ENCODE data around the gene HEMK1.

The HEMK1 gene

GRCh38 chr3:50587806-50588758, 18.8 kb downstream of the HEMK1 start:
- H3K79me2 ChIP-seq (ENCODE audit: insufficient read depth, low read depth): no peaks in the 10 kb centered on the region
- no peak overlapping the region for H3K4me2 ChIP-seq
- H3K4me1 ChIP-seq (ENCODE audit: low read depth, poor library complexity, severe bottlenecking): peaks cover 11% of the 10 kb centered on the region
- TF ChIP-seq CTCF (conservative IDR thresholded peaks at IDR 0.05; ENCODE audit: low read depth, low read length): no peak
- H4K20me1 ChIP-seq (ENCODE audit: insufficient read depth): no peaks in the 10 kb centered on the region
- no peak overlapping the region for H3K9ac ChIP-seq
- H3K27me3 ChIP-seq (ENCODE audit: insufficient read depth, low read depth): no peaks in the 10 kb centered on the region
- no peak overlapping the region for H3K27ac ChIP-seq
- H2AFZ ChIP-seq (ENCODE audit: low read depth): no peak overlapping the region
- no peak overlapping the region for H3K4me3 ChIP-seq (IDR thresholded peaks at IDR 0.05; ENCODE audit: insufficient read depth, low read depth, low read length)
- H3K36me3 ChIP-seq (ENCODE audit: insufficient read depth): no peaks in the 10 kb centered on the region

- H3K27me3 ChIP-seq (ENCODE audit: insufficient read depth, low read depth): no peaks in the 10 kb centered on the region
- no peak overlapping the region for H3K27ac ChIP-seq
- H3K4me2 ChIP-seq: no peak overlapping the region
- H2AFZ ChIP-seq (ENCODE audit: low read depth): no peak overlapping the region
- TF ChIP-seq CTCF (conservative IDR thresholded peaks at IDR 0.05; ENCODE audit: low read depth, low read length): no peak
- H3K4me3 ChIP-seq (IDR thresholded peaks at IDR 0.05; ENCODE audit: insufficient read depth, low read depth, low read length): no peak overlapping the region
- no peaks in the 10 kb centered on the region for H3K36me3 ChIP-seq (ENCODE audit: insufficient read depth)
- no peaks in the 10 kb centered on the region for H4K20me1 ChIP-seq (ENCODE audit: insufficient read depth)
- peaks cover 11% of the 10 kb centered on the region for H3K4me1 ChIP-seq (ENCODE audit: low read depth, poor library complexity, severe bottlenecking)
- H3K79me2 ChIP-seq (ENCODE audit: insufficient read depth, low read depth): no peaks in the 10 kb centered on the region
- no peak overlapping the region for H3K9ac ChIP-seq
These were observed 19.6 kb downstream of the HEMK1 start for GRCh38 chr3:50588759-50589433.

GRCh38 chr3:50591196-50591741, 21.9 kb downstream of the HEMK1 start:
- H3K27me3 ChIP-seq (ENCODE audit: insufficient read depth, low read depth): no peaks in the 10 kb centered on the region
- no peaks in the 10 kb centered on the region for H3K79me2 ChIP-seq (ENCODE audit: insufficient read depth, low read depth)
- no peaks in the 10 kb centered on the region for H4K20me1 ChIP-seq (ENCODE audit: insufficient read depth)
- H3K4me1 ChIP-seq (ENCODE audit: low read depth, poor library complexity, severe bottlenecking): peaks cover 11% of the 10 kb centered on the region
- H2AFZ ChIP-seq (ENCODE audit: low read depth): no peak overlapping the region
- H3K4me3 ChIP-seq (IDR thresholded peaks at IDR 0.05; ENCODE audit: insufficient read depth, low read depth, low read length): no peak overlapping the region
- no peaks in the 10 kb centered on the region for H3K36me3 ChIP-seq (ENCODE audit: insufficient read depth)
- H3K4me2 ChIP-seq: no peak overlapping the region
- no peak overlapping the region for H3K9ac ChIP-seq
- no peak overlapping the region for H3K27ac ChIP-seq
- TF ChIP-seq CTCF (conservative IDR thresholded peaks at IDR 0.05; ENCODE audit: low read depth, low read length): no peak

GRCh38 chr3:50592568-50592967, 23.2 kb downstream of the HEMK1 start:
- H3K36me3 ChIP-seq (ENCODE audit: insufficient read depth): no peaks in the 10 kb centered on the region
- no peaks in the 10 kb centered on the region for H3K27me3 ChIP-seq (ENCODE audit: insufficient read depth, low read depth)
- H3K27ac ChIP-seq: no peak overlapping the region
- H3K79me2 ChIP-seq (ENCODE audit: insufficient read depth, low read depth): no peaks in the 10 kb centered on the region
- H4K20me1 ChIP-seq (ENCODE audit: insufficient read depth): no peaks in the 10 kb centered on the region
- no peak overlapping the region for H3K9ac ChIP-seq
- no peak overlapping the region for H3K4me3 ChIP-seq (IDR thresholded peaks at IDR 0.05; ENCODE audit: insufficient read depth, low read depth, low read length)
- no peak overlapping the region for H3K4me2 ChIP-seq
- peaks cover 11% of the 10 kb centered on the region for H3K4me1 ChIP-seq (ENCODE audit: low read depth, poor library complexity, severe bottlenecking)
- H2AFZ ChIP-seq (ENCODE audit: low read depth): no peak overlapping the region
- no peak for TF ChIP-seq CTCF (conservative IDR thresholded peaks at IDR 0.05; ENCODE audit: low read depth, low read length)

Data from KMS-11 (cell line).